ENCODE results near the gene HAT1. TPM values are rescaled to one million over a fixed set of nuclear protein-coding genes. Genes with fewer than 3 reads are reported as not detected.
"Not testable (repeated sequence)": the region's sequence is repeated elsewhere in the genome, so short reads cannot be mapped to it uniquely, and the experiment has no call there.

Gene HAT1
- total RNA-seq, 2 donors from 2014 or later: 17.3 to 25.3 TPM

DNA sequence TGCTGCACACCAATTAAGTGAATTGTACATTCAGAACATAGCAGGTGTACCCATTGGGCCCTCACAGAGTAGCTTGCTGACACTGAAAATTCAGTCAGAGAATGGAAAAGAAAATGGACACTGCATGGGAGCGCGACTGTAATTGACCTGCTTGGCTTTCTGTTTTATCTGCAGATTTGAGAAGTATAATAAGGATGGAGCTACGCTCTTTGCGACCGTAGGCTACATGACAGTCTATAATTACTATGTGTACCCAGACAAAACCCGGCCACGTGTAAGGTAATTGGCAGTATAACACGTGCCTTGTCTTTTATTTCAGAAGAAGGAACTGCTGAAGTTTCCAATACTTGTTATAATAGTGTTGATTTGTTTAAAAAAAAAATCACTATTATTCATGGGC, 44.0 kb downstream of the HAT1 start:
- H3K27ac ChIP-seq: no peak overlapping the region
- peaks cover 6% of the 10 kb centered on the region for H3K36me3 ChIP-seq
- H3K4me3 ChIP-seq: no peak overlapping the region

GRCh38 chr2:171966688-171967087, 44.4 kb downstream of the HAT1 start:
- H3K27me3 ChIP-seq (replicated peaks; ENCODE audit: insufficient read depth): no peaks in the 10 kb centered on the region
- no peak overlapping the region for H3K4me3 ChIP-seq
- no peak for ATAC-seq (ENCODE audit: insufficient number of reproducible peaks, low FRiP score, low read depth)
- no peak overlapping the region for H3K27ac ChIP-seq
- no peaks in the 10 kb centered on the region for H3K9me3 ChIP-seq
- TF ChIP-seq, protein P1, sequence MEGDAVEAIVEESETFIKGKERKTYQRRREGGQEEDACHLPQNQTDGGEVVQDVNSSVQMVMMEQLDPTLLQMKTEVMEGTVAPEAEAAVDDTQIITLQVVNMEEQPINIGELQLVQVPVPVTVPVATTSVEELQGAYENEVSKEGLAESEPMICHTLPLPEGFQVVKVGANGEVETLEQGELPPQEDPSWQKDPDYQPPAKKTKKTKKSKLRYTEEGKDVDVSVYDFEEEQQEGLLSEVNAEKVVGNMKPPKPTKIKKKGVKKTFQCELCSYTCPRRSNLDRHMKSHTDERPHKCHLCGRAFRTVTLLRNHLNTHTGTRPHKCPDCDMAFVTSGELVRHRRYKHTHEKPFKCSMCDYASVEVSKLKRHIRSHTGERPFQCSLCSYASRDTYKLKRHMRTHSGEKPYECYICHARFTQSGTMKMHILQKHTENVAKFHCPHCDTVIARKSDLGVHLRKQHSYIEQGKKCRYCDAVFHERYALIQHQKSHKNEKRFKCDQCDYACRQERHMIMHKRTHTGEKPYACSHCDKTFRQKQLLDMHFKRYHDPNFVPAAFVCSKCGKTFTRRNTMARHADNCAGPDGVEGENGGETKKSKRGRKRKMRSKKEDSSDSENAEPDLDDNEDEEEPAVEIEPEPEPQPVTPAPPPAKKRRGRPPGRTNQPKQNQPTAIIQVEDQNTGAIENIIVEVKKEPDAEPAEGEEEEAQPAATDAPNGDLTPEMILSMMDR (IDR thresholded peaks at IDR 0.05): no peak
- no peaks in the 10 kb centered on the region for H3K4me1 ChIP-seq (ENCODE audit: control insufficient read depth in 1 of 2, low read depth in 2 of 2)
- no peak for DNase-seq (ENCODE audit: low spot score)
- peaks cover 6% of the 10 kb centered on the region for H3K36me3 ChIP-seq

More for the DNA sequence above, 44.0 kb downstream of the HAT1 start:
- Histone ChIP-seq H3K4me1 (ENCODE audit: control insufficient read depth in 1 of 2, low read depth in 2 of 2) (no peaks in the 10 kb centered on the region), H3K9me3 (no peaks in the 10 kb centered on the region), H3K27me3 (replicated peaks; ENCODE audit: insufficient read depth) (no peaks in the 10 kb centered on the region)
- ATAC-seq (ENCODE audit: insufficient number of reproducible peaks, low FRiP score, low read depth) (no peak), DNase-seq (ENCODE audit: low spot score) (no peak)
- TF ChIP-seq, protein P1 (IDR thresholded peaks at IDR 0.05): no peak

- Histone ChIP-seq H3K27me3 (replicated peaks; ENCODE audit: insufficient read depth) (no peaks in the 10 kb centered on the region), H3K27ac (no peak overlapping the region), H3K9me3 (no peaks in the 10 kb centered on the region), H3K36me3 (peaks cover 6% of the 10 kb centered on the region), H3K4me1 (ENCODE audit: control insufficient read depth in 1 of 2, low read depth in 2 of 2) (no peaks in the 10 kb centered on the region), H3K4me3 (no peak overlapping the region)
- ATAC-seq (ENCODE audit: insufficient number of reproducible peaks, low FRiP score, low read depth) (no peak), DNase-seq (ENCODE audit: low spot score) (no peak)
- TF ChIP-seq, protein P1 (IDR thresholded peaks at IDR 0.05): no peak
Measured at GRCh38 chr2:171968509-171968908, 46.2 kb downstream of the HAT1 start.

DNA sequence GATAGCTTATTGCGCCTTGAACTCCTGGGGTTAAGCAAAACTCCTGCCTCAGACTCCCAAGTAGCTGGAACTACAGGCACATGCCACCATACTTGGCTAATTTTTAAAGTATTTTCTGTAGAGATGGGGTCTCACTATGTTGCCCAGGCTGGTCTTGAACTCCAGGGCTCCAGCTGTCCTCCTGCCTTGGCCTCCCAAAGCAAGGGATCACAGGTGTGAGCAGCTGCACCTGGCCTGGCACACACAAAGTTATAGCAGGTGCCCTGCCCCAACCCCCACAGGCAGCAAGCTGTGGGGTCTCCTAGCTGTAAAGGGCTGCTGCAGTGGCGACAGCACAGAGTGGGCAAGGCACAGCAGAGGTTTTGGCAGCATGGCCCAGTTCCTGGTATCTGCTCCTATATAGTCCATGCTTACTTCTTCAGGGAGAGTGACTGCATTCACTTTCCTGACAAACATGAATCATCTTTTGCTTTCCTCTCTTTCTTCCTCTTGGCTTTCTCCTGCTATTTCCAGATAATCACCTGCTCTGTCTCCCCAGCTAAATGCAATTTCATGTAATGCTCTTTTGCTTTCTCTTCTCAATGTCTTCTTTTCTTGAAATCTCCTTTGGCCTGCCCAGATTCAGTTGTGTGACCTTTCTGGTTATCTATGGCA, 50.2 kb downstream of the HAT1 start:
- no peak overlapping the region for H3K27ac ChIP-seq
- peaks cover 6% of the 10 kb centered on the region for H3K36me3 ChIP-seq
- no peaks in the 10 kb centered on the region for H3K27me3 ChIP-seq (replicated peaks; ENCODE audit: insufficient read depth)
- TF ChIP-seq, protein P1 (IDR thresholded peaks at IDR 0.05): no peak
- no peaks in the 10 kb centered on the region for H3K9me3 ChIP-seq
- ATAC-seq (ENCODE audit: insufficient number of reproducible peaks, low FRiP score, low read depth) (no peak), DNase-seq (ENCODE audit: low spot score) (no peak)
- H3K4me3 ChIP-seq: no peak overlapping the region
- H3K4me1 ChIP-seq (ENCODE audit: control insufficient read depth in 1 of 2, low read depth in 2 of 2): no peaks in the 10 kb centered on the region

GRCh38 chr2:171979103-171979502, 56.8 kb downstream of the HAT1 start:
- no peak for ATAC-seq (ENCODE audit: insufficient number of reproducible peaks, low FRiP score, low read depth)
- Histone ChIP-seq H3K27ac (no peak overlapping the region), H3K9me3 (no peaks in the 10 kb centered on the region), H3K36me3 (peaks cover 15% of the 10 kb centered on the region), H3K4me3 (no peak overlapping the region), H3K4me1 (ENCODE audit: control insufficient read depth in 1 of 2, low read depth in 2 of 2) (no peaks in the 10 kb centered on the region), H3K27me3 (replicated peaks; ENCODE audit: insufficient read depth) (no peaks in the 10 kb centered on the region)
- no peak for DNase-seq (ENCODE audit: low spot score)
- TF ChIP-seq, protein P1 (IDR thresholded peaks at IDR 0.05): no peak

GRCh38 chr2:171983924-171984323, 61.7 kb downstream of the HAT1 start:
- ATAC-seq (ENCODE audit: insufficient number of reproducible peaks, low FRiP score, low read depth); DNase-seq (ENCODE audit: low spot score); H3K36me3 ChIP-seq: not testable (repeated sequence)

More at GRCh38 chr2:171983924-171984323, 61.7 kb downstream of the HAT1 start:
- H3K27me3 ChIP-seq (replicated peaks; ENCODE audit: insufficient read depth); H3K4me3 ChIP-seq; H3K4me1 ChIP-seq (ENCODE audit: control insufficient read depth in 1 of 2, low read depth in 2 of 2); H3K9me3 ChIP-seq; H3K27ac ChIP-seq: not testable (repeated sequence)

All from thoracic aorta (tissue), 2 donors.